Measurements from ENCODE around the gene SLC44A5. TPM values are rescaled to one million over a fixed set of nuclear protein-coding genes. Genes with fewer than 3 reads are reported as not detected.

The SLC44A5 gene
- total and polyA plus RNA-seq, 10 donors, result 0.28 to 4.0 (median 0.87) TPM

GRCh38 chr1:75588779-75589475 lies 22.0 kb downstream of the SLC44A5 start:
- Histone ChIP-seq H3K36me3 (no peaks in the 10 kb centered on the region), H3K27ac (no peak overlapping the region), H3K27me3 (replicated peaks in 1 of 7) (no peaks in the 10 kb centered on the region), H3K4me3 (no peak overlapping the region), H3K9me3 (peaks cover 0 to 4% (median 0%) of the 10 kb centered on the region in 8 donors), H3K4me1 (no peaks in the 10 kb centered on the region)
- WGBS, 5 donors, result 52 to 79% (median 58%) methylated on average over 4 of the region's 4 CpGs
- DNase-seq, result no peak
- TF ChIP-seq CTCF (IDR thresholded peaks at IDR 0.05 in 8 of 11, conservative IDR thresholded peaks at IDR 0.05 in 3 of 11) (no peak), POLR2A (IDR thresholded peaks at IDR 0.05) (no peak), POLR2AphosphoS5 (IDR thresholded peaks at IDR 0.05) (no peak)
- intact Hi-C loops (cut with DNase I; ENCODE audit: low total_unique reads), result no loop called here

GRCh38 chr1:75587692-75588091 lies 23.2 kb downstream of the SLC44A5 start:
- intact Hi-C loops (cut with DNase I; ENCODE audit: low total_unique reads), result no loop called here
- no peaks in the 10 kb centered on the region for H3K36me3 ChIP-seq
- H3K4me3 ChIP-seq, result no peak overlapping the region
- no peaks in the 10 kb centered on the region for H3K9me3 ChIP-seq
- no peak overlapping the region for H3K27ac ChIP-seq
- WGBS, 5 donors, result 27 to 51% (median 37%) methylated on average over 3 of the region's 3 CpGs
- no peaks in the 10 kb centered on the region for H3K27me3 ChIP-seq (replicated peaks in 1 of 7)
- no peak for DNase-seq
- TF ChIP-seq POLR2A (IDR thresholded peaks at IDR 0.05), result no peak
- H3K4me1 ChIP-seq, result no peaks in the 10 kb centered on the region

- 30 to 41% (median 36%) methylated on average over 2 of the region's 2 CpGs for whole genome bisulfite sequencing, 5 donors
- no peaks in the 10 kb centered on the region for H3K4me1 ChIP-seq
- H3K36me3 ChIP-seq, result no peaks in the 10 kb centered on the region
- no peaks in the 10 kb centered on the region for H3K27me3 ChIP-seq (replicated peaks in 1 of 7)
- TF ChIP-seq POLR2A (IDR thresholded peaks at IDR 0.05) (no peak), POLR2AphosphoS5 (IDR thresholded peaks at IDR 0.05) (no peak), CTCF (IDR thresholded peaks at IDR 0.05 in 8 of 11, conservative IDR thresholded peaks at IDR 0.05 in 3 of 11) (no peak)
- H3K27ac ChIP-seq, result no peak overlapping the region
- DNase-seq, result no peak
- H3K4me3 ChIP-seq, result no peak overlapping the region
- intact Hi-C loops (cut with DNase I; ENCODE audit: low total_unique reads), result no loop called here
- H3K9me3 ChIP-seq, result no peaks in the 10 kb centered on the region
Observed at GRCh38 chr1:75583282-75583681, 27.6 kb downstream of the SLC44A5 start.

GRCh38 chr1:75582725-75583261 lies 28.1 kb downstream of the SLC44A5 start:
- no peaks in the 10 kb centered on the region for H3K27me3 ChIP-seq (replicated peaks in 1 of 7)
- no peak overlapping the region for H3K4me3 ChIP-seq
- no peak for TF ChIP-seq POLR2A (IDR thresholded peaks at IDR 0.05)
- TF ChIP-seq POLR2AphosphoS5 (IDR thresholded peaks at IDR 0.05), result no peak
- TF ChIP-seq CTCF (IDR thresholded peaks at IDR 0.05 in 8 of 11, conservative IDR thresholded peaks at IDR 0.05 in 3 of 11), result no peak
- 63 to 84% (median 67%) methylated on average over 1 of the region's 1 CpG for WGBS, 5 donors
- H3K27ac ChIP-seq, result no peak overlapping the region
- intact Hi-C loops (cut with DNase I; ENCODE audit: low total_unique reads), result no loop called here
- no peaks in the 10 kb centered on the region for H3K36me3 ChIP-seq
- no peaks in the 10 kb centered on the region for H3K9me3 ChIP-seq
- no peaks in the 10 kb centered on the region for H3K4me1 ChIP-seq
- no peak for DNase-seq

Data from spleen (tissue), 11 donors.